ENCODE measurements around the gene RGS16.

DNA sequence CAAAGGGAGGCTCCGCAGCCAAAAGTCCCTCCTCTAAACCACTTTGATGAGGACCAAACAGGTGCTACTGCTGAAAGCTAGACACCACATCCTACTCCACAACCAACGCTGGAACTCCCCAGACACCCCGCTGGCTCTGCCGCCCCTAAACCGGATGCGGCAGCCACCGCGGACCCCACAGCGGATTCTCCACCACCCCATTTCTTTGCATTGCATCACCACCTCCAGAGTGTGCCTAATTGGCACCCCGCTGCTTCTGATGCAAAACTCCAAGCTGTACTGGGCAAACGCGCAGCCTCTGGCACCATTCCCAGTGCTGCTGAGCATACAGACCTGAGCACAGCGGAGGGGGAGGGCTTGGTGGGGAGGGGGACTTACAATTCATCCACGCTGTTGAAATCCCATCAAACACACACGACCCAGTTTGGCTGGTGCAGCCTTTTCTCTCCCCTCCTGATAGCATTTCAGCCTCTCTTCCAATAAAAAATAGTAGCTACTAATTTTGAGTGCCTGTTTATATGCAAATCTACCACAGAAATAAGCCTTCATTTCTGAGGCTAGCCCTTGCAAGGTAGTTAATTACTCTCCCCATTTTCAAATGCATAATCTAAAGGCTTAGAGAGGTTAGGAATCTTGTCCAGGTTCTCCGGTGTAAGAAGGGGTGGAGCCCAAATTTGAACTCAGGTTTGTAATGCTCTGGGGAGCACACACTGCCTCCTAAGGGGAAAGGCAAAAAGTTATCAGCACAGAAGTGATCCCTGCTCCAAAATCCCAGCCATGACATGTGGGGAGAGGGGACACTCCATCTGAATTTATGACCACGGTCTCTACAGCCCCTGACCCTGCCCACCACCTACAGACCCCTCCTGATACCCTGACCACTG lies 12.2 kb upstream of the RGS16 start:
- TF ChIP-seq, protein P1, sequence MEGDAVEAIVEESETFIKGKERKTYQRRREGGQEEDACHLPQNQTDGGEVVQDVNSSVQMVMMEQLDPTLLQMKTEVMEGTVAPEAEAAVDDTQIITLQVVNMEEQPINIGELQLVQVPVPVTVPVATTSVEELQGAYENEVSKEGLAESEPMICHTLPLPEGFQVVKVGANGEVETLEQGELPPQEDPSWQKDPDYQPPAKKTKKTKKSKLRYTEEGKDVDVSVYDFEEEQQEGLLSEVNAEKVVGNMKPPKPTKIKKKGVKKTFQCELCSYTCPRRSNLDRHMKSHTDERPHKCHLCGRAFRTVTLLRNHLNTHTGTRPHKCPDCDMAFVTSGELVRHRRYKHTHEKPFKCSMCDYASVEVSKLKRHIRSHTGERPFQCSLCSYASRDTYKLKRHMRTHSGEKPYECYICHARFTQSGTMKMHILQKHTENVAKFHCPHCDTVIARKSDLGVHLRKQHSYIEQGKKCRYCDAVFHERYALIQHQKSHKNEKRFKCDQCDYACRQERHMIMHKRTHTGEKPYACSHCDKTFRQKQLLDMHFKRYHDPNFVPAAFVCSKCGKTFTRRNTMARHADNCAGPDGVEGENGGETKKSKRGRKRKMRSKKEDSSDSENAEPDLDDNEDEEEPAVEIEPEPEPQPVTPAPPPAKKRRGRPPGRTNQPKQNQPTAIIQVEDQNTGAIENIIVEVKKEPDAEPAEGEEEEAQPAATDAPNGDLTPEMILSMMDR (IDR thresholded peaks at IDR 0.05): no peak
- no peak for TF ChIP-seq EZH2 (IDR thresholded peaks at IDR 0.05; ENCODE audit: borderline replicate concordance, insufficient read depth, low read depth, low read length, poor library complexity, severe bottlenecking)
